ENCODE measurements around the gene CLTCL1.

Gene CLTCL1

DNA sequence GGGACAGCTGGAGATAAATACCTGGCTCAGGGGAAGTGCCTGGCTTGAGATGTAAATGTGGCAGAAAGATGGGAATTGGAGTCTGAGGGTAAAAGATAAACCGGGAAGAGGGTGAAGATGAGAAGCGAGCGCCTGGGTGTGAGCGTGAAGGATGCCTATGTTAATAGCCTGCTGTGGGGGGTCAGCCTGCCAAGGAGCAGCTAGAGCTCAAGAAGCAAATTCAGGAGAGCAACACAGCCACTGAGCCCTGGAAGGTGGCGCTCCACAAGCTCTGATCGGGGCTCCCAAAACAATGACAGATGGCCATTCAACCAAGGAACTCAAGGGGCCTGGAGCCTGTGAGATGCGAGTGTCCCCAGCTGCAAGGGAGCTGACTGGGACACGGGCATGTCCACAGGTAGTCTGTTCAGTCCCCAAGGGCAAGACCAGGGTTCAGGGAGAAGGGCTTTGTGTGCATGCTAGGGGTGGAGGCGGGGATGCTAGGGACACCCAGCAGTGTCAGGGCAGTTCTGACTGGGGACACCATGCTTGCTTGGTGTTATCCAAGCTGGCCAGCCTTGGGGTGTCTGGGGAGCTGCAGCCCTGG lies 144.2 kb downstream of the CLTCL1 start:
- no peak for DNase-seq

DNA sequence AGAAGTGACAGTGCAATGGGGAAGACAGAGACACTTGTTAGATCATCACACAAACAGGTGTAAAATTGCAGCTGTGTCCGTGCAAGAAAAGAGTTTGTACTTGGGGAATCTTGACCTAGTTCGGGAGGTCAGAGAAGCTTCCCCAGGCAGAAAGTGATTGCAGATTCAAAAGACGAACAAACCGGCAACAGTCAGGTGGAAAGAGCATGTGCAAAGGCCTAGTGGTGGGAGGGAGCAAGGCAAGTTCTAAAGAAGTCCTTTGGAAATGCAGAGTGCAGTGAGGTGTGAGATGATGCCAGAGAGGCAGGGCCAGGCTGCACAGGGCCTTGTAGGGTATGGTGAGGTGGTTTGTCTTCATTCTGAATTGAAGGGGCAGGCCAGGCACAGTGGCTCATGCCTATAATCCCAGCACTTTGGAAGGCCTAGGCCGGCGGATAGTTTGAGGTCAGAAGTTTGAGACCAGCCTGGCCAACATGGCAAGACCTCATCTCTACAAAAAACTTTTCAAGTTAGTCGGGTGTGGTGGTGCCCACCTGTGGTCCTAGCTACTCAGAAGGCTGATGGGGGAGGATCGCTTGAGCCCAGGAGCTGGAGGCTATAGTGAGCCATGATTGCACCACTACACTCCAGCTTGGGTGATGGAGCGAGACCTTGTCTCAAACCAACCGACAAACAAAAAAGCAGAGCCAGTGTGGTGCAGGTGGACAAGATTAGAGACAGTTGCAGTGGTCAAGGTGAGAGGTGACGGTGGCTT lies 145.1 kb downstream of the CLTCL1 start:
- no peak for DNase-seq

DNA sequence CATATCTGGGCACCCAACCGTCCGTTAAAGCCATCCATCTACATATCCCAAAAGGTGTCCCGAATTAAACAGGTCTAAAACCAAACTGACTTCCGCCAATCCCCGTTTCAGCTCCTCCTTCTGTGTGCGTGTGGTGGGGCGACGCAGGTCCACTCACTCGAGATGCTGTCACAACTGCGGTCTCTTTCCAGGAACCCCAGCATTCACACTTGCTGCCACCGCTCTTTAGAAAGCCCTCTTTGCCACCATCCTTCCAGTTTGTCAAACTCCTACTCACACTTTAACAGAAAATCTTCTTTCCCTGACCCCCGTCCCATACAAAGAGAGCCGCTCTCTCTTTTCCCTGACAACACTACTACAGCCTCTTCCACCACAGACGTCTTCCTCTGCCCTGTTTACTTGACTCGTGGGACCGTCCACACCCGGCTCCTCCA lies 147.5 kb downstream of the CLTCL1 start:
- DNase-seq, result no peak

DNA sequence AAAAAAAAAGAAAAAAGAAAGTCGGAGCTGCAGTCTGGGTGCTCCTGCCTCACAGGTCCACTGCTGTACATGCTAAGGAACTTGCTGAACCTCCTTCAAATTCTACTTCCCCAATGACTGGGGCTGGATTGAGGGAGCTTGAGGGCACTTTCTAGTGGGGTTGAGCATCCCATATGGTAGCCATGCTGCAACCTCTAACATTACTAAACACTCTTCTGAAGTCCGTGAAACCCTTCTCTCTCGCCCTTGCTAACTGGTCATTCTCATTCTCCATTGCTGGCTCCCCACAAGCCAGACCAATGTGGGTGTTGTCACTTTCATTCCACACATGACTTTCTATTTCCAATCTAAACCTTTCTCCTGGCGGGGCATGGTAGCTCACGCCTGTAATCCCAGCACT lies 148.3 kb downstream of the CLTCL1 start:
- no peak for DNase-seq

DNA sequence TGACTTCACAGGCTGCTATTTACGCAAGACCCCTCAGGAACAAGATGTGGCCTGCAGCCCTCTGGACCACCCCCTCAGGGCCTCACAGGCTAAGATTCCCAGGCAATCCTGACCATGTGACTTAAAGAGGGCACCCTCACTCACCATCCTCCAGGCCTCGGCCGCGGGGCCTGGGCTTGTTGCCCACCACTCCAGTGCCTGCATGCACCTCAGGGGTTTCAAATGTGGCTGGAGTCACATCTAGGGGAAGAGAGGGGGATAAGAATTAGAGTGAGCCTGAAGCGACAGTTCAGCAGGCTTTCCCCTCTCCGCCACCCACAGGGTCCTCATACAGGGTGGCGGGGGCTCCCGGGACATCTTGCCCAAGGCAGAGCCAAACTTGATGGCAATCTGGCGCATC lies 149.1 kb downstream of the CLTCL1 start:
- no peak for DNase-seq

DNA sequence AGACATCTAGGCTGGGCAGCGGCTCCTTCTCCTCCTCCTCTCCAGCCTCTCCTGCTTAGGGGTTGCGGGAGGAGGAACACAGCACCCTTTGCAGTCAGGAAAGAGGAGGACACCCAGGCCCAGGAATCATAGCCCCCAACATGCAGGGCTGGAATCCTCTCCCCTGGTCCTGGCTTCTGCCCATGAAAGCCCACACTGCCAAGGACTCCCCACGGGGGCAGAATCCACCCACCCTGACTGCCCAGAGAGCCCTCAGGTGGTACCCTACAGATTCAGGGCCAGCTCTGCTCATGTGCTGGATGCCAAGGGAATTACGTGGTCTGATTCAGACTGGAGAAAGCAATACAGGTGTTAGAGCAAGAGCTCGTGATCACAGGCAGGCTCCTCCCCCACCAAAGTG lies 151.5 kb downstream of the CLTCL1 start:
- no peak for DNase-seq

DNA sequence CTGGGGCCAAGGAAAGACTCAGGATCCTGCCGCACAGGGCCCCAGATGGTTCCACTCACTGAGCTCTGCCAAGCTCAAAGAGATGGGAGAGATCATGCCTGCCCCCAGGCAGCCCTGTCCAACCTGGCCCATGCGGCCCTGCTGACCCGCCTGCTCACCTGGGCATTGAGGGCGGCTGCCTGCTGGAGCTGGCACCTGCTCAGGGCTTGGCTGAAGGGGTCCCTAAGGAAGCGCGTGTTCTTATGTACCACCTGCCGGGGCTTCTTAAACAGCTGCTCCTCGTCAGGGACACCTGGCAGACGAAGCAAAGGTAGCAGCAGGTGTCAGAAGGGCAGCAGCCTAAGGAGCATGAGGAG lies 152.5 kb downstream of the CLTCL1 start:
- no peak for DNase-seq

DNA sequence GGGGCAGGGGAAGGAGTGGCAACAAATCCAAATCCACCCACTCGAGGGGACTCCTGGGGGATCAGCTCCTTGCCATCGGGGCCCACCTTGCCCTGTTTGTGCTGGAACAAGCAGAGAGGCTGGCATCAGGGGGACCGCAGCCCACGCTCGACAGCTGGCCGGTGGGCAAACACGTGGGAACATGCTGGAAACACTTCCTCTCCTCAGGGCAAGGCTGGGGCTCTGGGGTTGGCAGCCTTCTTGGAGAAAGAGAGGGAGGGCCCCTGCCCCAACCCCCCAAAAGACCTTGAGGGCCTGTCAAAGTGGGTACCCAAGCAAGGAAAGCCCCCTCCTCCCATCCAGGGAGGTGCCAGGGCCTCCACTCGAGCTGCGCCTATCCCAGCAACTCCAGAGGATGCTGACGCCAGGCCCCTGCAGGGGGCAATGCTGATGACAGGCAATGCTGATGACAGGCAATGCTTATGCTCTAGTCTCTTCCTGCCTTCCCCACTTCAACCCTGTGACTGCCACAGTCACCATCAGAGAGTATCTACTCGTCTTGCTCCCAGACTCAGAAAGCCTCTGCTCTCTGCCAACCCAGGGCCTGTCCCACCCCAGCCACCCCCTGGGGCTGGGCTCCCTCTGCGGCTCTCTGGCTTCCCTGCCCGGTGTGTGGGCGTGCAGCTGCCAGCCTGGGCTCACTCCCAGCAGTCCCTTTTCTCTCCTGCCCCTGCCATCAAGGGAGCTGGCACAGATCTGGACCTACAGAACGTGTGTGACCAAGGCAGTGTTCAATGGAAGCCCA lies 153.1 kb downstream of the CLTCL1 start:
- DNase-seq, result no peak

DNA sequence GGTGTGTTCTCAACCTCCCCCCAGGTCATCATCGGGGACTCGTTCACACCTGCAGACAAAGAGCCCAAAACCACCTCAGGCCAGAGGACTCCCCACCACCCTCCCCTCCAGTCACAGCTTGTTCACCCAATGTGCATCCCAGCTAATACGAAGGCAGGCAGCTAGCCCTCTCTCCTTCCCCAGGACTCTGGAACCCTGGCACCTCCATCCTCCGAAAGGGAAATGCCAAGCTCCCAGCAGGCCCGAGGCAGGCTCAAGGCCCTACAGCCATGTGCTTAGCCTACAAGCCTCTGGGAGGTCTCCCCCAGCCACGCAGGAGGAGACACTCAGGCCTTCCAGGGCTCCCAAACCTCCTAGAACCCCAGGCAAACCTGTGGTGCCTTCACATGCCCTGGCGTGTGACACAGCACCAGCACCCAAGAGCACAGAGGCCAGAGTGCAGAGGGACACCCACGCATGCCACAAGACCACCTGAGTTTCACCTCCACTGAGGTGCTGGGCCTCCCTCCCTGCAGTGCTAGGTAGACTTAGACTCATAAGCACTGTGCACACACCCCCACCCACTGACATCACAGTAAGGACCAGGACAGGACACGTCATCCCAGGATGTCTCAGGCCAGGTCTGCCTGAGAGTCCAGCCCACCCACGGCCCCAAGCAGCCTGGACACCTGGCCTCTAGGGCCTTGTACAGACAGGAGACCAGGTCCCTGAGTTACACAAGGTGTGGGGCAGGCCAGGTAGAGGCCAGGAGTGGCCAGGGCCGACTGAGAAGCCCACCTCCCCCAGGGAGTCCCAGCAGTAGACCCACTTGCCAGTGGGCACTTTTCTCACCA lies 153.9 kb downstream of the CLTCL1 start:
- no peak for DNase-seq

DNA sequence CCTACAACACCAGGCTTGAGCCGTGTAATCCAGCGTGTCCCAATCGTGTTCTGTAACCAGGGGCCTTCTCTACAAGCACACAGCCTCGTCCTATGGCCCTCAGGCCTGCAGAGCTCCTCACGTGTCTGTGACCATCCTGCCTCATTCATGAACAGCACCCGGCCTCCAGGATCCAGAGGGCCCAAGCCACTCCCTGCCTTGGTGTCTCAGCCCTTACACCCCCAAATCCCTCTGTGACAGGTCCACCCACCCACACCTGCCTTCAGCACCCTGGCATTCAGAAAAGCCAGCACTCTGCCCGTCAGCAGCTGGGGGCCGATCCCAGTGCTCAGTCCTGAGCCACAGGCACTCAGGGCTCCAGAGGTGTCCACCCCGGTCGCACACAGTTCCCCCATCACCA lies 154.6 kb downstream of the CLTCL1 start:
- no peak for DNase-seq

DNA sequence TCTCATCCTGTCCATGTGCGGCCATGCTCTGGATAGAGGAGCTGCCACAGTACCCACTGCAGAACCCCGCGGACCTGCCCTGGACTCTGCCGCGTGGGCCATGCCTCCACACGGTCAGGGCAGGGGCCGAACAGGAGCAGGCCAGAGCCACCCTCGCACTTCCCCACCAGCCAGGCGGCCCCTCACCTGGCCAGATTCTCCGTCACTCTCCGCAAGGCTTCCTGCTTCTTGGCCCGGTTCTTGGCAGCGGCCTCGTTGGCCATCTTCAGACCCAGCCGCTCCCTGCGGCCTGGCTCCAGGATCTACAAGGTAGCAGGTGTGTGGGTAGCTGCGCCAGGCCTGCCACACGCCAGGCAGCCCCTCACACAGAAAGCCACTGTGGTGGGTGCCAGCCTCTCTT lies 156.6 kb downstream of the CLTCL1 start:
- DNase-seq, result no peak

DNA sequence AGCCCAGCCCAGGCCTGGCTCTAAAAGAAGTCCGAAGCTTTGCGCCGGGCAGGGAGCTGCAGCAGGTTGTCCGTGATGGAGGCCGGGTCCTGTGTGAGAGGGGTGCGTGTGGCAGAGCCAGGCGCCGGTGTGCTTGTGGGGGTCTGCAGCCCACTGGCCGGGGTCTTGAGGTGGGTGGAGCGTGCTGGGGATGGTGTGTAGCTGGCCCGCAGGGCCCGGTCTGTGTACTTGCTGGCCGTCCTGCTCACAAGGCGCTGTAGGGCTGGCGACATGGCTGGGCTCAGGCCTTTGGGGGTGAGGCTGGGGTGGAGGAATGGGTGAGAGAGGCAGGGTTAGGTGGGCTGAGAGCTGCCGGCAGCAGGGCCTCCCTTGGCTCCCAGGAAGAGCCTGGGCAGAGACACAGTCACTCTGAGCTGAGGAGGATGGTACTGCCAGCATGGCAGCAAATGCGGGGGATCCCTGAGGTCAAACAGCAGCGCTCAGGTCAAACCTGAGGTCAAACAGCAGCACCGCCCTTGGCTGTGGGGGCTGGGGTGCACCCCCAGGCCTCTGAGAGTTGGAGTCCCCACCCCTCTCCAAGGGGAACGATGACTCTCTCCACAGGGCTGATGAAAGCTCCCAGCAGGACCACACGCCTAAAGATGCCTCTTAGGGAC lies 157.2 kb downstream of the CLTCL1 start:
- DNase-seq, result no peak

DNA sequence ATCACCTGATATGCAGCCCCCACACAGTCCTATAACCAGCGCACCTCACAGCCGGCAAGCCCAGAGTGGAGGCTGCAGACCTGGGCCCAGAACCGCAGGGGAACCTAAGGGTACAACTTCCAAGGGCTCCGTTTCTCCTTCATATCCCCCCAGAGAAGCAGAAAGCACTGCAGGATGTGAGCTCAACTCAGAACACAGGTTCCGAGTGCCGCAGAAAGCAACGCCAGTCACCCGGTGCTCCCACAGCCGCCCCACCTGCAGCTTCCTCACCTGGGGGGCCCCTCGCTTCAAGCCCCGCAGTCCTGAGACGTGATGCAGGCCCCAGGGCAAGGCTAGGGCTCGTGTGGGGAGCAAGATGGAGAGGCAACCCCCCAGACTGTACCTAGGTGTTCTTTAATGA lies 158.0 kb downstream of the CLTCL1 start:
- DNase-seq, result no peak

DNA sequence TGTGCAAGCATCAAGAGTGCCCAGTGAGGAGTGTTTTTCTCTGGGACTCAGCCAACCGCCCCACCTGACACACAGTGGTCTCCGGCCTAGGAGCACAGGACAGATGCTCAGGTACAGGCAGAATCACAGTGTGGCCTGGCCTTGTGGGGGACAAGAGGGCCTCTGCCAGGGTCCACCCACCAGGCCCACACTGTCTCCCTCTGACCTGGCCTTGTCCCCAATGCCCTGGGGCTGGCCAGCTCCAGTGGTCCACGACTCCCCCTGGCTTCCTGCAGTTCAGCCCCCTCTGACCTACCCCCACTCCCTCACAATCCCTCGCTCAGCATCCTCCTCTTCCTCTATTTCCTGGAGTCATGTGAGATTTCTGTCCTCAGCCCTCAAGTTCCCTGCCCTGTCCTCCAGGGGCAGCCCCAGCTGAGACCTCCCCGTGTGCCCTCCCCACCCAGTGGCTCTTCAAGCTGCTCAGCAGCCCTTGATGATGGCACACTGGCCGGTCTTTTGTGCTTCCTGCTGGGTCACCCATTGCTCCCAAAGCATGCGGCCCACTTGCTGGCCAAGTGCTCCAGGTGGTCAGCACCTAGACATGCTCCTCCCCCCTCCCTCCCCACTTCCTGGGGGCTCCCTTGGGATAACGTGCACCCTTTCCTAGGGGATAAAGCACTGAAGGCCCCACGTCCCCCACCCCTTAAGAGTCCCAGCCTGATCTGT lies 158.7 kb downstream of the CLTCL1 start:
- DNase-seq, result no peak

DNA sequence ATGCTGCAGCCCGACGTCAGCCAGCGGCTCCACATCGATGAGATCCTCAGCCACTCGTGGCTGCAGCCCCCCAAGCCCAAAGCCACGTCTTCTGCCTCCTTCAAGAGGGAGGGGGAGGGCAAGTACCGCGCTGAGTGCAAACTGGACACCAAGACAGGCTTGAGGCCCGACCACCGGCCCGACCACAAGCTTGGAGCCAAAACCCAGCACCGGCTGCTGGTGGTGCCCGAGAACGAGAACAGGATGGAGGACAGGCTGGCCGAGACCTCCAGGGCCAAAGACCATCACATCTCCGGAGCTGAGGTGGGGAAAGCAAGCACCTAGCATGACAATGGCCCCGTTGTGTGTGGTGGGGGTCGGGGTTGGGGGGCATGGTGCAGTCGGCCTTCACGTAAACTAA lies 159.4 kb downstream of the CLTCL1 start:
- no peak for DNase-seq

DNA sequence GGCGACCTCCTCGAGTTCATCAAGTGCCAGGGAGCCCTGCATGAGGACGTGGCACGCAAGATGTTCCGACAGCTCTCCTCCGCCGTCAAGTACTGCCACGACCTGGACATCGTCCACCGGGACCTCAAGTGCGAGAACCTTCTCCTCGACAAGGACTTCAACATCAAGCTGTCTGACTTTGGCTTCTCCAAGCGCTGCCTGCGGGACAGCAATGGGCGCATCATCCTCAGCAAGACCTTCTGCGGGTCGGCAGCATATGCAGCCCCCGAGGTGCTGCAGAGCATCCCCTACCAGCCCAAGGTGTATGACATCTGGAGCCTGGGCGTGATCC lies 159.9 kb downstream of the CLTCL1 start:
- no peak for DNase-seq

DNA sequence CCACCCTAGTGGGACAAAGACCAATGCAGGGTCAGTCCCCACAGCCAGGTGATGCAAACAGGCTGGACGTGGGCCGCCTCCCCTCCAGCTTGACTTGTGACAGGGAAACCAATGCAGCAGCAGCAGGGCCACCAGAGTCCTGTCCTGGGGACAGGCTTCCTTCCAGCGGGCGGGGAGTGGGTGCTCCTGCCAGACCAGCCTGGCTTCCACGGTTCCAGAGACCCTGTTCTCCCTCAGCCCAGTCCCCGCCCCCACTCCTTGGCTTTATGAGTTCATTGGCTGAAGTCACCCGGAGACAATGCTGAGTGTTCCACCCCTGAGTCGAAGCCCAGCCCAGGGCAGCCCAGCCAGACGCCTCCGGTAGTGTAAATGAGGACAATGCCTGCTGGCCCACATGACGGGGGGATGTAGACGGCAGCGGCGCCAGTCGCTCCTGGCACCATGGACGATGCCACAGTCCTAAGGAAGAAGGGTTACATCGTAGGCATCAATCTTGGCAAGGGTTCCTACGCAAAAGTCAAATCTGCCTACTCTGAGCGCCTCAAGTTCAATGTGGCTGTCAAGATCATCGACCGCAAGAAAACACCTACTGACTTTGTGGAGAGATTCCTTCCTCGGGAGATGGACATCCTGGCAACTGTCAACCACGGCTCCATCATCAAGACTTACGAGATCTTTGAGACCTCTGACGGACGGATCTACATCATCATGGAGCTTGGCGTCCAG lies 160.4 kb downstream of the CLTCL1 start, which contains the start of gene TSSK2:
Gene TSSK2, plus strand, starts transcription at position 350 of the 726 bp plus-strand sequence. Its CDS starts 92 bp downstream, at position 442.
- DNase-seq, result no peak

DNA sequence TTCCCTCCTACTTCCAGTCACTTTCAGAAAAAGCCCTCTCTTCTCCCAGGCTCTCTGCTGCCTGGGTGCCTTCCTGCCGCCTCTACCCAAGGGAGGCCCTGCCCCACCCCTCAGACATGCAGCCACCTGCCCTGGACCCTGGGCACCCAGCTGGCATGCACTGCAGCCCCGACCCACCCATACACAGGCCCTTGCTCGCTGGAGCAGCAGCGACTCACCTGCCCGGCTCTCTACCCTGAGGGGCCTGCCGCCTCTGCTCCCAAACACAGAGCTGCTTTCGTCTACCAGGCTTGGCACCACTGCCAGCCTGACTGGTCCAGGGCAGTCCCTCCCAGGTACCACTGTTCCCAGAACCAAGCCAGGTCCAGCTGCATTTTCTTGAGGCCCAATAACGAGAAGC lies 161.6 kb downstream of the CLTCL1 start:
- no peak for DNase-seq

Measured in NCI-H1436 (cell line).